GM13977 (cell line): ENCODE results near the gene PEDS1.

ENCODE experiments used
- DNase-seq: peaks from one replicate; pipeline ENCODE4 v3.0.0; 2012; ENCODE audit warnings: low spot score
- CTCF ChIP-seq: IDR thresholded peaks from 2 replicates; pipeline ENCODE4 v1.5.1; 2012; ENCODE audit warnings: mild to moderate bottlenecking, control low read depth; ENCODE audit not compliant: insufficient read depth; ENCODE audit errors: extremely low read depth, missing control alignments
- in situ Hi-C: fragments of 300-500 bp; cut with MboI; formaldehyde crosslinking; loops from one replicate; pipeline ENCODE4 v1.12.0; 2022; ENCODE audit warnings: low sequenced_read_pairs, low pct_unique_long_range_greater_than_20kb, mixed read lengths, inconsistent platforms; ENCODE audit not compliant: unreplicated experiment

PEDS1 gene

DNA sequence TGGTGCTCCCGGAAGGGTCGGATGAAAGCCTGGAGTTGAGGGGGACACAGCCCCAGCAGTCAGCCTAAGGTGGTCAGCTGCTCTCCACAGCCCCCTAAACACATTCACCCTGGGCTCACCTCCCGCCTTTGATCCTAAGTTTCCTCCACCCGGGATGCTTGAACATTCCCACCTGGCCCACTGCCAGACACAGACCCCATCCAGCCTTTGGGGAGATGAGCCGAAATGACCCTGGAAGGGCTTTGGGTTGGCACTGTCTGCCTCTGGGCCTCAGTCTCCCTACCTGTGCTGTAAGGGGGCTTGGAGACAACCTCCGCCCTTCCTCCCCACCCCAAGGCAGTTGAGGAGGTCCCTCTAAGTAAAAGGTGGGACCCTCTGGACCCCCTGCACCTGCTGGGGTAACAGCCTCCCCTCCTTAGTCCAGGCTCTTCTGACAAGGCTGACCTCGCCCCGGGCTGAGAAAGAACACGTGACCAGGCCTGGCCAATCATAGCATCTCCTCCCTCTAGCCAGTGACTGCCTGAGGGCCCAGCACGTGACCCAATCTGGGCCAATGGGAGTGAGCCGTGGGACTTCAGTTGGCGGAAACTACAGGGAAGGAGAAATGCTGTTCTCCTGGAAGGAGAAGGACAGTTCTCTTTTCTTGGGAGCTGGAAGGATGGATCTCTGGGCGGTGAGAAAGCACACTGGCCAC lies 23.7 kb downstream of the PEDS1 start:
- in situ Hi-C loops, result no loop called here
- TF ChIP-seq CTCF, result no peak
- DNase-seq, result no peak

DNA sequence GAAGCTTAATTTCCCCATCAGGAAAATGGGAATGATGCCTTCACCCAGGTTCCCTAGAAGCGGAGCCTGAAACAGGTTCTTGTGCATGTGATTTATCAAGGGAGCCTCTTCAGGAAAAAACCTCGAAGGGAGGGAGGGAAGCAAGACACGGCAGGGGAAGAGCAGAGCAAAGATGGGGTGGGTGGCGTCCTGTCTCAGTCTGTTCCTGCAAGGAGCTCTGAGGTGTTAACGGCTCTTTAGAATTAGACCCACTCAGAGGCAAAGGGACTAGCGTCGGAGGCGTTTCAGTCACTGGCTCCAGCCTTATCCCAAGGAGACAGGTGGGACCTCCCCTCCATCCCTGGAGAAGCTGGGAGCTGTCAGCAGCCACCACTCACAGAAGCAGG lies 25.0 kb downstream of the PEDS1 start:
- in situ Hi-C loops, result no loop called here
- no peak for DNase-seq
- TF ChIP-seq CTCF, result no peak

- DNase-seq, result no peak
- in situ Hi-C loops, result no loop called here
- TF ChIP-seq CTCF, result no peak
Observed at GRCh38 chr20:50127587-50128519, 25.7 kb downstream of the PEDS1 start.

GRCh38 chr20:50126662-50127061 lies 26.9 kb downstream of the PEDS1 start:
- in situ Hi-C loops, result no loop called here
- no peak for TF ChIP-seq CTCF
- no peak for DNase-seq

DNA sequence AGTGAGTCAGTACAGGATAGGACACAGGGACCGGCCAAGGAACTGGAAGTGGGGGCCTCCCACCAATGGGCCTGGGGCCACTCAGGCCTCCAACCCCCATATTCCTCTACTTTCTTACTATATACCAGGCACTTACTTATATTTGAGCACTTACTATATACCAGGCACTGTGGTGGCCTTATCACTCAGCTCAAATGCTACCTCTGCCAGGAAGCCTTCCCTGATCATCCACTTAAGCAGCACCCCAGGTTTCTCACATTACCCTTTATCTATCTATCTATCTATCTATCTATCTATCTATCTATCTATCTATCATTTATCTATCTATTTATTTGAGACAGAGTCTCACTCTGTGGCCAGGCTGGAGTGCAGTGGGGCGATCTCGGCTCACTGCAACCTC lies 28.2 kb downstream of the PEDS1 start:
- in situ Hi-C loops, result no loop called here
- no peak for DNase-seq
- no peak for TF ChIP-seq CTCF

- DNase-seq, result no peak
- in situ Hi-C loops, result no loop called here
- no peak for TF ChIP-seq CTCF
Observed at GRCh38 chr20:50124496-50124895, 29.0 kb downstream of the PEDS1 start.
